ENCODE measurements around the gene CBLL1.
A peak's percentile ranks its signal among the peaks of the same experiment; 100 is the strongest.

CBLL1 gene

DNA sequence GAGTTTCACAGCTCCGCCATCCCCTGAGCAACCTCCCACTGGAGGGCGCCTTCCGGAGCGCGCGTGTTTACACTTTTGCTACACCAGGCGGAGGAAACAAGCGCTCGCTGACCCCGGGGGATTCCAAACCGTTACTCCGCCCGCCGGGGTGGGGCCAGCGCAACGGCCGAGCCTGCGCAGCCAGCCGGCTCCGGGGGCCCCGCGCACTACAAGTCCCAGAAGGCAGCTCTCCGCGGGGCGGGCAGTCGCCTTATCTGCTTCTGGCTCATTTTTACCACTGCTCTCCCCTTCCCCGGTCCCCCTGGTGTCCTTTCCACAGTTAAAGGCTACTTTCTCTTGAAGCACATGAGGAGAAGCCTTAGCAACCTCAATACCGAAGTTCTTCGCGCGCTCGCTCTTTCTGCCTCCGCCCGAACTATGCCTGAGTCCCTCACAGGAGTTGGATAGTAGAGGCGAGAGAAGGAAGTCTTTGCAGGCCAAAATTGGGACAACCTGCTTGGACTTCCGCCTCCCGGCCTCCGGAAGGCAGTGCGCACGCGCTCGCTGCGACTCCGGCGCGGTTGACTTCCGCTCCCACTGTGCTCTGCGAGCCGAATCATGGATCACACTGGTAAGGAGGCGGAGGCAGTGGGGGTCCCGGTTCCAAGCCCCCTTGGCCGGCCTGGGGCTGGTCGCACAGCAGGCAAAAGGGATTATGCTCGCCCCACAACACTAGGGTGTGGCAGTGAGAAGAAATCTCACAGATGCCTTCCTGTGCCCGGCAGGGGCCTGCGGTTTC is at the start of gene CBLL1:
Gene CBLL1, plus strand, starts transcription at position 576 of the 778 bp plus-strand sequence. Its CDS starts 22 bp downstream, at position 598.
- DNase-seq = peak; percentile 80

DNA sequence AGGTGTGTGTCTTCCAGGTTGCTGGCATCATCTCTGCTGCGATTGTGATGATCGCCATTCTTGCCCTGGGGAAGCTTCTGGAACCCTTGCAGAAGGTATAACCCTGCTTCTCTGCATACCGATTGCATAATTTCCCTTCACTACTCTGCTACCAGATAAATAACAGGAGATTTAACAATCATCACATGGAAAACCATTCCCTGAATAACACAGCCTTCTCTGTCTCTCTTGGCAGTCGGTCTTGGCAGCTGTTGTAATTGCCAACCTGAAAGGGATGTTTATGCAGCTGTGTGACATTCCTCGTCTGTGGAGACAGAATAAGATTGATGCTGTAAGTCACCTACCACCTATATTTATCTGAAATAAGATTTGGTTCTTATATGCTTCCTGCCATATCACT is 49.6 kb upstream of the CBLL1 start:
- no peak for DNase-seq

- DNase-seq = no peak
Observed at GRCh38 chr7:107696330-107696946, 47.5 kb upstream of the CBLL1 start.

GRCh38 chr7:107697321-107698049 is 46.5 kb upstream of the CBLL1 start:
- no peak for DNase-seq

GRCh38 chr7:107700570-107700969 is 43.4 kb upstream of the CBLL1 start:
- DNase-seq = no peak

GRCh38 chr7:107701191-107701590 is 42.8 kb upstream of the CBLL1 start:
- DNase-seq = no peak

DNA sequence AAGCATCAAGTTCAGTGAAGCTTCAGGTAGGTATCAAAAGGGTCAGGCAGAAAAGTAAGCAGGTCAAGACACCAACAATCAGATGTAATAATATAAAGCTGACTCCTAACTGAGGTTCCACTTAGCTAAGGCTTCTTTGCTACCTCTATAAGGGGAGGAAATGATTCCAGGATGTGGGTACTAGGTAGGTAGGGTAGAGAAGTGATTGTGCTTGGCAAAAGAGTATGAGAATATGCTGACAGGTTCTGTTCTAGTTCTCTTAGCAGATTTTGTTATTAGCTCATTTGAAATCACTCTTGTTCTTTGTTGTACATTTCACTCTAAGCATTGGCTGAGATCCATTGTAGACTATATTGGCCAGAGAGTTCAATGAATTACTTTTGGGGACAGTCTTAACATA is 40.7 kb upstream of the CBLL1 start:
- DNase-seq = no peak

DNA sequence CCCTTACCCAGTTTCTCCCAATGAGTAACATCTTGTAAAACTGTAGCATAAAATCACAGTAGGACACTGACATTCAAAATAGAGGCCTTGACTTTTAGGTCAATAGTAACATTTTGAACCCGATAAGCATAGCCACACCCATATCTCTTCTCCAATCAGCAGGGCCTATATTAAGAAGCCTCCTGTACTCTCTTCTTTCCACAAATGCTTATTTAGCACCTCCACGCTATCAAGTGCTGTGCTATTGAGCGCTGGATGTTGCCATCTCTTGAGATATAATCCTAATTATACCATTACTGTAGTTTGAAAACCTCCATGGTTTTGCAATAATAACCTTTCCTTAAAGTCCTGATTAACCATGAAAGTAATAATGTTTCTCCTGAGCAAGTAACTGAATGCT is 40.1 kb upstream of the CBLL1 start:
- no peak for DNase-seq

DNA sequence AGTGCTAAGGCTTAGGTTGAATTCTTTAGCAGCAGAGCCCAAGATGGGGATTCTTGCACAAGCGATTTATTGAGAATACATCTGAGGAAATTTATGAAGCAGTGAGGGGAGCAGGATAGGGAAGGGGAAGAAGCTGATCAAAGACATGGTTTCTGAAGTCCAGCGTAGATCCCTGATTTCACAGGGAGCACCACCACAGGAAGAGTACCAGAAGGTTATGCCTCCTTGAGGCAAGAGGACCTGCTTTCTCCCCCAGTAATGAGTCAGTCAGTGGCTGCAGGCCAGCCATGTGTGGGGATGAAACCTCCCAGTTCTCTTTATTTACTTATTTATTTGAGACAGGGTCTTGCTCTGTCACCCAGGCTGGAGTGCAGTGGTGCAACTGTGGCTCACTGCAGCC is 35.0 kb upstream of the CBLL1 start:
- no peak for DNase-seq

DNA sequence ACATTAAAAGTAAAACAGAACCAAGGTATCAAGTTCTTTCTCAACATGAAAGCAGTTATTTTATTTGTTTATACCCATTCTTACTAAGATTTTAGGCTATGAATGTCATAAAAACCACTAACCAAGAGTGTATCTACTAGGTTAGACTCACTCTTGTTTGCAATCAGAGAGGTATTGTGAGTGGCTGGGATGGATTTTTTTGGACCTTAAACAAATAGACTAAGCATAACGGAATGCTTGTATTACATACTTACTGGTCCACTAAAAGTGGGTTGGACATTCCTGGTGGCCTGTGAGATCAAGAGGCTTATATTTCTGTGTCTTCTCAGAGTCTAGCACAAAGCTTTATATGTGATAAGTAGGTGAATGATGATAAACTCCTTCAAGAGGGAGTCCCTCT is 32.6 kb upstream of the CBLL1 start:
- DNase-seq = no peak

DNA sequence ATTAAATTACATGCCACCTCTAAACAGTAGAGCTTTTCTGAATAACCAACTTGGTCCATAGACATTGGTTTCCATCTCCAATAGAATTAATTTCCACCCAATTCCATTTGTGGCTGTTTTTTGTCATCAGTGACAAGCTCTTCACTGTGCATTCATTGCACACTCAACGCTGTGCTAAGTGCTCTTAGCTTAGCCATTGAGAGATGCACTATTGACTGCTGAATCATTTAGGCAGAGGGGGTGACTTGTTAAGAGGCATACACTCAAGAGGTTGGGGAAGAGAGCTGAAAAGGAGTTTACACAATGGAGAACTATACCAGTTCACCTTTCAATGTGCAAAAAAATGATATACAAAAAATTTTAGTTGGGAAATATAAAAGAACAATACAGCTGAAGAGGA is 31.9 kb upstream of the CBLL1 start:
- peak; percentile 41 for DNase-seq

DNA sequence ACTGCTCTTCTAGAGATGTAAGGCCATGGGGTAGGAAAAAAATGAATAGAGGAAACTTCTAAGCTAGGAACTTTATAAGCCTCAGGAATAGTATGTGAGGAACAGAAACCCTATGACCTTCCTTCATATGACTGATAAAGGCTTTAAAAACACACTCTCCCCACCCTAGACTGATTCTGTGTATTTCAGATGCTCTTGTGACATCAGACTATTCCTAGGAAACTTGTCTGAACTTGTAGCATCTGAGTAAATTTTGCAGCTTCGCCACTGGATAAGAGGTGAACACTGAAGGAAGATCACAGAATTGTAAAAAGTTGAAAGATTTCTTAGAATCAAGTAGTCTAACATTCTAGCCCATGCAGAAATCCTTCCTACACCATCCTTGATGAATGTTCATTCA is 31.0 kb upstream of the CBLL1 start:
- no peak for DNase-seq

GRCh38 chr7:107715531-107715930 is 28.4 kb upstream of the CBLL1 start:
- DNase-seq = no peak

- DNase-seq = no peak
Observed at GRCh38 chr7:107718456-107719193, 25.3 kb upstream of the CBLL1 start.

DNA sequence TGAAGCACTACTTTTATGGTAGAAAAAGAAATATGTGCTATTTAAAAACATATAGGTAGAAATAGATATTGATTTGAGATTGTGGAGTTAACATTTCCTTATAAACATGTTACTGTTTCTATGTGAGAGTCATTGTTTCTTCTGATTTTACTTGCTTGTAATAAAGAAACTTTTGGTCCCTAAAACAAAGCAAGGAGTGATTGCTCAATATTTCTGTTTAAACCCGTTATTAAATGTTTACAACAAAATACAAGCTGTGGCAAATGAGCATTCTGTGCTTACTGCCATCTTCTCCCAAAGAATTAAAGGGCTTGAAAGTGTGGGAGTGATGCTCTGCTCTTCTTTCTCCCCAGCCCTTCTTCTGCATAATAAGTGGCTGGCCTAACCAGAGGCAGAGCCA is 22.7 kb upstream of the CBLL1 start:
- no peak for DNase-seq

DNA sequence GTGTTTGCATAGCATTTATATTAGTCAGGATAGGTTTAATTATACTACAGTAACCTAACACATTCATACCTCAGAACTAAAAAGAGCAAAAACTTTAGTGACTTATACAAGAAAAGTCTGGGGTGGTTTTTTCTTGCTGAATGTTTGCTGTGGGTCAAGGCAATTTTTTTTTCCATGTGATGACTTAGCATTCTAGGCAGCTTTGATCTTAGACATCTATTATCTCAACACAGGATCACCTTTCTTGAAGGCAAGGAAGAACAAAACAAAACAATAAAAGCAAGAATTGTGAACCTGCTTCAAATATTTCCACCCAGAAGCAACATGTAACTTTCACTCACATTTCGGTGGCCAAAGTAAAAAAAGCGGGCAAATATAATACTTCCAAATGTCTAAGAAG is 20.7 kb upstream of the CBLL1 start:
- DNase-seq = no peak

DNA sequence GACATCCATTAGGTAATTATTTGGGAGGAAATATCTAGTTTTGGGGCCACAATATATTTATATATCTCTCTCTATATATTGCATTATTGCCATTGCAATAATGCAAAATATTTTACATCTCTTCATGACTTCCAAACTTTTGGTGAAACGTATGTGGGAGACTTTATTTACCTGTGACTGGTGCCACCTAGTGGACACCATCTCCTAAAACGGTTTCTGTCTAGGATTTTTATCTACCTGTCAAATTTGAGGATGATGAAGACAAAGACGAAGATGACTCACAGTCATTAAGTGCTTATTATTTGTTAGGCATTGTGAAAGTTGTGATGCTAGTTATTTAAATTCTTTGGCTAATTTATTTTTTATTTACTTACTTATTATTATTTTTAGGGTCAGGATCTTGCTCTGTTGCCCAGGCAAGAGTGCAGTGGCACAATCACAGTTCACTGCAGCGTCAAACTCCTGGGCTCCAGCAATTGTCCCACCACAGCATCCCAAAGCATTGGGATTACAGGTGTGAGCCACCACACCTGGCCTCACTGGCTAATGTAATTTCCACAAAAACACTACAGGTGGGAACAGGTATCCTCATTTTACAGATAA is 18.7 kb upstream of the CBLL1 start:
- DNase-seq = peak; percentile 3

GRCh38 chr7:107726356-107727130 is 17.4 kb upstream of the CBLL1 start:
- no peak for DNase-seq

- no peak for DNase-seq
Observed at GRCh38 chr7:107728276-107728675, 15.7 kb upstream of the CBLL1 start.

DNA sequence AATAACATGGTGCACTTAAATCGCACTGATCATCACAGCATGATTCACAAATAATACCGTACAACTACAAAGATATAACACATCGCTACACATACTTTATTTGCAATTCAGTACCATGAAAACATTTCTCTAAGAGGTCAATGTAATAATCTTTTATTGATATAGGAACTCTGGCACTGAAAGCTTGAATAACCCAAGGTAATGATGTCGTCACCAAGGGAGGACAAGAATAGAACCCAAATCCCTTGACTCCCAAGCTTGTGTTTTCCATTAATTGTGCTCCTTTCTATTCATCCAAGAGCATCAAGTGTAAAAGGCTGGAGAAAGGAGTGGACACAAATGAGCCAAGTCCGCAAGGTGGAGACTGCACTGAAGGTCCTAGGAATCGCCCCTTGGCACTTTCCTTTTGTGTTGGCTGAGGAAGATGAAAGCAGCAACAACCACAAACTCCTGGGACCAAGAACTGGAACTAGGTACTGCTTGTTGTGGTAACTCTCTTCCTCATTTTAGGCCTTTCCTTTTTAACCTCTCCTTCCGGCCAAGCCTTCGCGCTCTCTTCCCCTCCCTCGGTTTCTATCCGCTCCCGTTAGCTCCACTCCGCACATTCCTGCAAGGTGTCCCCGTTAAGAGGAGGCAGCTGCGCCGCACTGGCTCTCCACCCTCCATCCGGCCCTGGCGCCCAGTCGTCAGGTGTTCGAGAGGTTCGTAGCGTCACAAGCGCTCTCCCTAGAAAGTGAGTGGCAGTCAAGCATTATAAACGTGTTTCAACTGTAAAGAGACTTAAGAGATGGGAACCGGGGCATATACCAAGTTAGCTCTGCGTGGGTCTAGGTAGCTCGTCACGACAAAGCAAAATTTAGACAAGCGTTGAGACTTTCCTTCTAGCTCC is 1.0 kb upstream of the CBLL1 start:
- DNase-seq = peak; percentile 80

GRCh38 chr7:107744345-107744750 is 406 bp downstream of the CBLL1 start:
- no peak for DNase-seq

Measured in NCI-H510A treated with DMSO at 0.1 percent for 48 hours (cell line).